ENCODE data around the gene VPS52.
A peak's percentile ranks its signal among the peaks of the same experiment; 100 is the strongest.
"Not testable (repeated sequence)": the region's sequence is repeated elsewhere in the genome, so short reads cannot be mapped to it uniquely, and the experiment has no call there.

The VPS52 gene

DNA sequence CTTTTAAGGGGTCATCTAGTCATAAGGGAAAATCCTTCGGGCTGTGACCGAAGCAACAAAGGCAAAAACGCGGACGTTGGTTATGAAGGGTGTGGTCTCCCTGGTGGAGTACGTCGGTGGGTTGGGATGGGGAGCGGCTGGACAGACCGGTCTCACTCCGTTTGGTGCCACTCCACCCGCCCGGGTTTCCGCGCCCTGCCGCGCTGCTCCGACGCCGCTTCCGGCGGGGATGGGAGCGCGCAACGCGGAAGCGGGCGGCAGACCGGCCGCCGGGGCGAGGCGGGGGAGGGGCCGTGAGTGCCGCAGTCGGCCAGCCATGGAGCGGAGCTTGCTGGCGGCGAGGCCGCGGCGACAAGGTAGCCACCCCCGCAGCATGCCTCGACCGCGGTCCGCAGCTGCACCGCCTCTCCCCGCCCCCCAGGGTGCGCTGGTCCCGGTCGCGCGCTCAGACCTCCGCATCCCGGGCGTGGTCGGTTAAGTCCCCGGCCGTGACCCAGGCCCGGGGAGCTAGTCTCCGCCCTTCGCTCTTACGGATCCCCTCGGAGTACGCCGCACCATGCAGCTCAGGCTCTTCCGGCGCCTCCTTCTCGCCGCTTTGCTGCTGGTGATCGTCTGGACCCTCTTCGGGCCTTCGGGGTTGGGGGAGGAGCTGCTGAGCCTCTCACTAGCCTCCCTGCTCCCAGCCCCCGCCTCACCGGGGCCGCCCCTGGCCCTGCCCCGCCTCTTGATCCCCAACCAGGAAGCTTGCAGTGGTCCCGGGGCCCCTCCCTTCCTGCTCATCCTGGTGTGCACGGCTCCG is 5.4 kb upstream of the VPS52 start, which contains the start of gene B3GALT4:
Gene B3GALT4 (plus strand): TSS at position 260 of the 799 bp plus-strand sequence. CDS start 297 bp downstream, at position 557.
- TF ChIP-seq, protein P1, sequence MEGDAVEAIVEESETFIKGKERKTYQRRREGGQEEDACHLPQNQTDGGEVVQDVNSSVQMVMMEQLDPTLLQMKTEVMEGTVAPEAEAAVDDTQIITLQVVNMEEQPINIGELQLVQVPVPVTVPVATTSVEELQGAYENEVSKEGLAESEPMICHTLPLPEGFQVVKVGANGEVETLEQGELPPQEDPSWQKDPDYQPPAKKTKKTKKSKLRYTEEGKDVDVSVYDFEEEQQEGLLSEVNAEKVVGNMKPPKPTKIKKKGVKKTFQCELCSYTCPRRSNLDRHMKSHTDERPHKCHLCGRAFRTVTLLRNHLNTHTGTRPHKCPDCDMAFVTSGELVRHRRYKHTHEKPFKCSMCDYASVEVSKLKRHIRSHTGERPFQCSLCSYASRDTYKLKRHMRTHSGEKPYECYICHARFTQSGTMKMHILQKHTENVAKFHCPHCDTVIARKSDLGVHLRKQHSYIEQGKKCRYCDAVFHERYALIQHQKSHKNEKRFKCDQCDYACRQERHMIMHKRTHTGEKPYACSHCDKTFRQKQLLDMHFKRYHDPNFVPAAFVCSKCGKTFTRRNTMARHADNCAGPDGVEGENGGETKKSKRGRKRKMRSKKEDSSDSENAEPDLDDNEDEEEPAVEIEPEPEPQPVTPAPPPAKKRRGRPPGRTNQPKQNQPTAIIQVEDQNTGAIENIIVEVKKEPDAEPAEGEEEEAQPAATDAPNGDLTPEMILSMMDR (IDR thresholded peaks at IDR 0.05; ENCODE audit: control extremely low read depth, extremely low read depth, low read depth, missing control alignments) = peak; percentile 31
- peak; percentile 86 for DNase-seq (ENCODE audit: extremely low spot score)
- ChIA-PET POLR2A (interaction anchor here (0.6 to 2.2 kb wide), 9 partner anchors 12 to 431 kb away, joined by 3 to 12 read pairs (median 6); partner anchors contain the start of genes PFDN6, RGL2, WDR46 and ZBTB22), CTCF (interaction anchor here (0.8 to 4.4 kb wide), 18 partner anchors 8 to 305 kb away, joined by 3 to 37 read pairs (median 4); partner anchors contain the start of genes PFDN6, RGL2 and WDR46)

DNA sequence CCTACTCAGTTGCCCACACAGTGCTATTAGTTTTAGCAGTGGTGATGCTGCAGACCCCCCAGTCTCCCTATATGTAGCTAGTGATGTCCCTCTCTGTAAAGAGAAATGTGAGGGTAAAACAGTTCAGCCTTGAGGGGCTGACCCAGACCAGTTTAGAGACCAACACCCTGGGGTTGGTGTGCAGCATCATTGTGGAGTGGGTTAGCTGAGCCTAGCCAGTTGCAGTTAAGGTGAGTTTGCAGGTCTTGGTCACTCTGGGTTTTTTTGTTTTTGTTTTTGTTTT is 4.8 kb upstream of the VPS52 start:
- TF ChIP-seq, protein P1 (IDR thresholded peaks at IDR 0.05; ENCODE audit: control extremely low read depth, extremely low read depth, low read depth, missing control alignments) = no peak
- ChIA-PET POLR2A (interaction anchor here (1.2 to 2.2 kb wide), 6 partner anchors 13 to 431 kb away, joined by 3 to 12 read pairs (median 6); partner anchors contain the start of genes PFDN6, RGL2 and WDR46), CTCF (interaction anchor here (0.8 to 4.4 kb wide), 12 partner anchors 8 to 150 kb away, joined by 3 to 37 read pairs (median 6); partner anchors contain the start of genes PFDN6, RGL2 and WDR46)
- no peak for DNase-seq (ENCODE audit: extremely low spot score)

DNA sequence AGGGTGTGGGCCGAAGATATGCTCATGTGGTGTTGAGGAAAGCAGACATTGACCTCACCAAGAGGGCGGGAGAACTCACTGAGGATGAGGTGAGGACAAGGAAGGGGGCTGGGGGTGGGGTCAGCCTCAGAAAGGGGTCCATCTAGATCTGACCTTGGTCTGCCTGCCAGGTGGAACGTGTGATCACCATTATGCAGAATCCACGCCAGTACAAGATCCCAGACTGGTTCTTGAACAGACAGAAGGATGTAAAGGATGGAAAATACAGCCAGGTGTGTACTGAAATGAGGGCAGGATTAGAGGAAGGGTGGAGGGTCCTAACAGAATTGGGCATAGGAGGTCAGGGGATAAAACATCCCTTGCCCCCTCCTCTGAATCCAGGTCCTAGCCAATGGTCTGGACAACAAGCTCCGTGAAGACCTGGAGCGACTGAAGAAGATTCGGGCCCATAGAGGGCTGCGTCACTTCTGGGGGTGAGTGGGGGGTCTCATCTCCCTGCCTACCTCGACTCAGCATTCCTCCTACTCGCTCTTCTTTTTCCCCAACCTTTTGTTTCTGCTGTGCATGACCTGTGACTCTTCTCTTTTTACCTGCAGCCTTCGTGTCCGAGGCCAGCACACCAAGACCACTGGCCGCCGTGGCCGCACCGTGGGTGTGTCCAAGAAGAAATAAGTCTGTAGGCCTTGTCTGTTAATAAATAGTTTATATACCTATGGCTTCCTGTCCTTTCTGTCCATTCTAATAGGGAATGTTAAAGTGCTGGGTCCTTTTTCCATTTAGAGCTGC is 4.3 kb upstream of the VPS52 start:
- DNase-seq (ENCODE audit: extremely low spot score) = not testable (repeated sequence)
- CTCF ChIA-PET = interaction anchor here (1.5 to 4.4 kb wide), 6 partner anchors 13 to 151 kb away, joined by 4 to 37 read pairs (median 6); partner anchors contain the start of genes PFDN6, RGL2 and WDR46
- POLR2A ChIA-PET = interaction anchor here (0.6 to 1.6 kb wide), 2 partner anchors 13 to 31 kb away, joined by 9 to 12 read pairs; partner anchors contain the start of genes PFDN6 and WDR46

DNA sequence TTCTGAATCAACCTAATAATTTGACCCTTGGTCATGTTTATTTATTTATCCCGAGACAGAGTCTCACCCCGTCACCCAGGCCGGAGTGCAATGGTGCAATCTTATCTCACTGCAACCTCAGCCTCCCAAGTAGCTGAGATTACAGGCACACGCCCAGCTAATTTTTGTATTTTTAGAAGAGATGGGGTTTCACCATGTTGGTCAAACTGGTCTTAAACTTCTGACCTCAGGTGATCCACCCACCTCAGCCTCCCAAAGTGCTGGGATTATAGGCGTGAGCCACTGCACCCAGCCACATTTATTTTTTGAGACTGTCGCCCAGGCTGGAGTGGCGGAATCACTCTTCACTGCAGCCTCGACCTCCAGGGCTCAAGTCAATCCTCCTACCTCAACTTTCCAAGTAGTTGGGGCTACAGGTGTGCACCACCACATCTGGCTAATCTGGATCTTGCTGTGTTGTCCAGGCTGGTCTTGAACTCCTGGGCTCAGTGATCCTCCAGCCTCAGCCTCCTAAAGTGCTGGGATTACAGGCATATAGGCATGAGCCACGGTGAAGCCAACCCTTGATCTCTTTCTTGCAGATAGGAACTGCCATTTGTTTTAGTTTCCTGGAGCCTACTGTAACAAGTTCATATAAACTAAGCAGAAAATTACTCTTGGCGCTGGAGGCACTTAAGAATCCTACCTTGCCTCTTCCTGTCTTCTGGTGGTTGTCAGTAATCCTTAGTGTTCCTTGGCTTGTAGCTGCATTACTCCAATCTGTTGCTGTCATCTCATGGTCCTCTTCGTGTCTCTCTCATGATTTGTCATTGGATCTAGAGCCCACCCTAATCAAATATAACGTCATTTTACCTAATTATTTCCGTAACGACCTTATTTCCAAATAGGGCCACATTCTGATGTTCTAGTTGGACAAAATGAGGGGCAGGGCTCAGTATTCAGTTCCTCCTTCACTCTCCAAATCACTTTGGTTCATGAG is 2.5 kb upstream of the VPS52 start:
- ChIA-PET POLR2A (no interaction called here), CTCF (interaction anchor here (1.6 kb wide), 1 partner anchor 25 kb away, joined by 3 read pairs; no protein-coding TSS in a partner anchor)
- DNase-seq (ENCODE audit: extremely low spot score) = no peak
- TF ChIP-seq, protein P1 (IDR thresholded peaks at IDR 0.05; ENCODE audit: control extremely low read depth, extremely low read depth, low read depth, missing control alignments) = no peak

DNA sequence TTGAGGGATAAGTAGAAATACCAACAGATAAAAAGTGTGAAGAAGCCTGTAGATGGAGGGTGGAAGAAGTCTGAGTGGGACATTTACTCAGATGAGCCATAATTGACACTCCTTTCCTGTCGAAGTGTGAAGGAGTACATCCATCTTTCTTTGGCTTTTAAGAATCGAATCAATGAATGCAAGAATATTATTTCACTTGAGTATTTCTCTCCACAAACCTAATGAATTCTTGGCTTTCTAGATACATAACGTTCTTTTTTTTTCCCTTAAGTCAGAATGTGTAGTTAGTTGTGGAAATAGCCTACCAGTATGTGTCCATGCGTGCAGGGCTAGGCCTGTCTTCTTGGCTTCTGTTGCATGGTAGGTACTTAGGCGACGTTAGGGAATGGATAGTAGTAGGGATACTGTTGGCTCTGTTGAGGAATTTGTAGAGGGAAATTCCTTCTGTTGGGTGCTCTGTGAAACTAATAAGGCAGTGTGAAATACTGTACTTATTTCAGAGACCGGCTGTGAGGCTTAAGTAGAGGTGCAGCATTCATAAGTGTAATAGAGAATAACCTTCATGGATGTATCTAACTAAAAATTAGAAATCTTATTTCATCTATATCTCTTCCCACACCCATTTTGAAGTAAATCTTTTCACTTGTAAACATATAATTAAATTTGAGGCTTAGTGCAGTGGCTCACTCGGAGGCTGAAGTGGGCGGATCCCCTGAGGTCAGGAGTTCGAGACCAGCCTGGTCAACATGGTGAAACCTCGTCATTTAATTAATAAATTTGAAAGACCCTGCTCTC is 1.6 kb upstream of the VPS52 start:
- no peak for DNase-seq (ENCODE audit: extremely low spot score)
- POLR2A ChIA-PET = no interaction called here
- CTCF ChIA-PET = interaction anchor here (11.2 kb wide), 1 partner anchor 24 kb away, joined by 81 read pairs; no protein-coding TSS in a partner anchor
- TF ChIP-seq, protein P1 (IDR thresholded peaks at IDR 0.05; ENCODE audit: control extremely low read depth, extremely low read depth, low read depth, missing control alignments) = no peak

All from GM10248 (cell line).